Endometrium (tissue), 2 donors: ENCODE results near the gene RPL12.

Source experiments
- FAIRE-seq: peaks from 2 replicates; lab custom pipeline; 2012; peaks lifted over from hg19 to GRCh38; lab: Jason Lieb, UNC
- donor health status: control.
- donor health status: control.

RPL12 gene

DNA sequence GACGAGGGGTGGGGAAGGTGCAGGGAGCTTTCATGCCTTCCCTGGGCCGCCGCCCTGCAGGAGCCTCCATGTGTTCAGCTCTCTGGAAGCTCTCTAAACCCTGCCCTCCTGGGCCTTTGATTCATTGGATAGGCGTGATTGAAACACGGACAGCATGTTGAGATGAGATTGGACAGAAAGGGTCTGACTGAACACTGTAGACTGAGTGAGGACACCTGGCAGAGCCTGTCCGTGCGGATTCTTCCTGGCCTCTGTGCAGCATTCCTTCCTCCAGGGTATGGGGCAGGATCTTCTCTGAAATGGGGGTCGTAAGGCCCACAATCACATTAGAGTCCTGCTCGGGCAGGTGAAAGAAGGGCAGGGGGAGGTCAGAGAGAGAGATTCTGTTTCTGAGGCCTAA, 12.8 kb downstream of the RPL12 start:
- FAIRE-seq = no peak

DNA sequence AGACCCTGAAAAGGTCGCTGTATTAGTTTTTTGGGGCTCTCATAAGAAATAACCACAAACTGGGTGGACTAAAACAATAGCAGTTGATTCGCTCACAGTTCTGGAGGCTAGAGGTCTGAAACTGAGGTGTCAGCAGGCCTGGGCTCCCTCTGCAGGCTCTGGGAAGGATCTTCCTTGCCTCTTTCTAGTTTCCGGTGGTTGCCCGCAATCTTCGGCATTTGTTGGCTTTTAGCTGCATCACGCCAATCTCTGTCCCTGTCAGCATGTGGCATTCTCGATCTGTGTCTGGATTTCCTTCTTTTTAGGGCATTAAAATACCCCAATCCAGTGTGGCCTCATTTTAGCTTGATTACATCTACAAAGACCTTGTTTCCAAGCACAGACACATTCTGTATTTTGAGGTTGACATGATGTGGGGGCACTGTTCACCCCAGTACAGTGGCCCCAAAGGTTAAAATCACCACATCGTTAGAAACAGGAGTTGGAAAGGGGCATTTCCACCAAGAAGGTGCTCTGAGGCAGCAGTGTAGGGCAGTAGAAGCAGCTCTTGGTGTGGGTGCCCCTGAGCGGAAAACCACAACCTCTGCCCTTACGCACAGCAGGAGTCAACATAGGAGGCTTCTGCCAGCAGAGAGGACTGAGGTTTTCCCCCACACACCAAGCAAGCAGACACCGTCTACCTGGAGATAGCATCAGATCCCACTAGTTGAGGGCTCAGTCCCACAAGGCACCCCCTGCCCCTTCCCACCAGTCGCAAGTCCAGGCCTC, 13.5 kb downstream of the RPL12 start:
- no peak for FAIRE-seq

DNA sequence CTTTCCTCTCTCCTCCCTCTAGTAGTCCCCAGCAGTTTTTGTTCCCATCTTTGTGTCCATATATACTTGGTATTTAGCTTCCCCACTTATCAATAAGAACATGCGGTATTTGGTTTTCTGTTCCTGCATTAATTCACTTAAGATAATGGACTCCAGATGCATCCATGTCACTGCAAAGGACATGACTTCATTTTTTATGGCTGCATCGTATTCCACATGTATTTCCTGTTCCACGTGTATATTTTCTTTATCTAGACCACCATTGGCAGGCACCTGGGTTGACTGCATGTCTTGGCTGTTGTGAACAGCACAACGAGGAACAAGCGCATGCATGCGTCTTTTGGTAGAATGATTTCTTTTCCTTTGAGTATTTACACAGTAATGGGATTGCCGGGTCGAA, 20.8 kb downstream of the RPL12 start:
- no peak for FAIRE-seq

DNA sequence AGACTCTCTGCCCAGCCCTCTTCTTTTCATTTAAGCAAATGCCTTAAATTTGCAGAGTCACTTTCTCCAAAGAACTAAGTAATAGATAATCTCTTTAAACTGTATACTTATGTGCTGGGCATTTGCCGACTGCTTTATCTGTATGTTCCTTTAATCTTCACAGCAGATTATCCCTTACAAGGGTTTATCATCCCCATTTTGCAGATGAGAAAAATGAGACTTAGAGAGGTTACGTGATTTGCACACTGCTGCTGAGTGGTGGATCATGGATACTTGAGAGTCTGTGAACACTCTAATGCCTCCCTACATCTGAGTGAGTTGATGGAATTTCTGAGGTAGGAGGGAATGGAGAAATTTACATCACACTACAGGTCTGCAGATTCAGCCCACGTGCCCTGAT, 22.9 kb downstream of the RPL12 start:
- no peak for FAIRE-seq

DNA sequence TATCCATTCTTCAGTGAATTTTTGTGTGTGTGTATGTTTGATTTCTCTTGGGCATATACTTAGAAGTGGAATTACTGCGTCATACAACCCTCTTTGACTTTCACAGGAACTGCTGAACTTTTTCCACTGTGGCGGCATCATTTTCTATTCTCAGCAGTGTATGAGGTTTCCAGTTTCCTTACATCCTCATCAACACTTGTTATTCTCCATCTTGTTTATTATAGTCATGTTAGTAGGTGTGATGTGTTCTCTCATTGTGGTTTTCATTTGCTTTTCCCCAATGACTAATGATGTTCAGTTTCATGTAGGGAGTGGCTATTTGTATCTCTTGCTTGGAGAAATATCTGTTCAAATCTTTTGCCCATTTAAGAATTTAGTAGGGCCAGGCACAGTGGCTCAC, 24.4 kb downstream of the RPL12 start:
- no peak for FAIRE-seq

DNA sequence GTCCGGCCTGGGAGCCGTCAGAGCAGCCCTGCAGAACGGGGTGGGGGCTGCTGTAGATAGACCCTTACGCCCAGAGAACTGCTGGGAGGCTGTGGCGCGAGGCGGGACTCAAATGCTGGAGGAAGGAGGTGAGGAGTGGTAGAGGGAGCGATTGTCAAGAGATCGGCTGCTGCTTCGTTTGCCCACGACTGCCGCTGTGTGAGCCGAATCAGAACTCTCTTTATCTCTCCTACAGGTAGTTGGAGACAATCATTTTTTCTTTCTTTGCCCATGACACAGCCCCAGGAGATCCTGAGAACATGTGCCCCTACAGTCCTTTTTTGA, 26.6 kb downstream of the RPL12 start:
- FAIRE-seq = no peak

DNA sequence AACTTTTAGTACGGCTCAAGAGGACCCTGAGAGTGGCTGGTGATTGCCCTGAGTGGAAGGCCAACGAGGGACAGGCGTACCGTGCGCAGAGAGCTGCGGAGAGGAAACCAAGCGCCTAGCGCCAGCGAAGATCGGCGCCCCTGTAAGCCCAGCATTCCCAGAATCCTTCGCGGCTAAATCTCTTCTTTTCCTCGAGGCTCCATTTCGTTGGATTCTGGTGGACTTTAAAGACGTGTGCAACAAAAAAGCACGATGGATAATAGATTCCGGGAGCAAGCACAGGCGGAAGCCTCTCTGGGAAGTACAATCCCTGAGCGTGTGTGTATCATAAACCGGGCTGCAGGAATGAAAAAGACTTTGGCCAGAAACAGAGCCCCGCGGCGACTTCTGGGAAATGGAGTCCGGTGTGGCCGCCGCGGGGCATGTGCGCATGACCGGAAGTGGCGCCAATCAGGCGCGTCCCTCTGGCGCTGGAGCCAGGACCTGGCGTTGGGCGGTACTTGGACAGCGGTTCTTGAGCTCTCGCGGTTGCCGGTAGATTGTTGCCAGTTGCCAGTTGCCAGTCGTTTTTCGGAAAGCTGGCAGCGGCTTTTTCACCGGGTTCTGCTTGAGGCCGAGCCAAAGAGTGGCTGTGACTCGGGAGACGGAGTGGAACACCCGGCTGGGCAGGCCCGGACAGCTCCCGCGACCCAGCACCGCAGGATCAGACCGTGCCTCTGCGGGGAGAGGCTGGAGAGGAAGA, 27.1 kb downstream of the RPL12 start, which contains the start of gene ZNF79:
ZNF79 (plus strand) TSS at position 449 of the 742 bp plus-strand sequence. CDS start 406 bp downstream, outside the sequence.
- no peak for FAIRE-seq

DNA sequence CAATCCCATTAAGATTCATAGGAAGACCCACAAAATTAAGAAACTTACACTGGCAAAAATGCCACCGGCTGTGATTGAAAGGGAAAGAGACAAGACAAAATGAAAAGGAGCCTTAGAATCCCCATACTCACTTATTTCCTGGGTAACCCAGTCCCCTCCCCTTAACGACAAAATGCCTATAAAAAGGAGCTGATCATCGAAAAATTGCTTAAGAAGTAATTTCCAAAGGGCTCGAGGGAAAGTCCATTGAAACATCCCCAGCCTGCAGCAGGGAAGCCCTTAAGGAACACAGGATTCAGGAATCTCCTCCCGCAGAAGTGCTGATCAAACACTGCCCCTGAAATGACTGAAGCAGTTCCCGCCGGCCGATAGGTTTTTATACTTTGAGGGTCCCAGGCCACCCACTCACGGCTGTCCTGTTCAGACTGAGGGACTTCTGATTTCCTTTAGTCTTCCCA, 27.7 kb downstream of the RPL12 start:
- no peak for FAIRE-seq

DNA sequence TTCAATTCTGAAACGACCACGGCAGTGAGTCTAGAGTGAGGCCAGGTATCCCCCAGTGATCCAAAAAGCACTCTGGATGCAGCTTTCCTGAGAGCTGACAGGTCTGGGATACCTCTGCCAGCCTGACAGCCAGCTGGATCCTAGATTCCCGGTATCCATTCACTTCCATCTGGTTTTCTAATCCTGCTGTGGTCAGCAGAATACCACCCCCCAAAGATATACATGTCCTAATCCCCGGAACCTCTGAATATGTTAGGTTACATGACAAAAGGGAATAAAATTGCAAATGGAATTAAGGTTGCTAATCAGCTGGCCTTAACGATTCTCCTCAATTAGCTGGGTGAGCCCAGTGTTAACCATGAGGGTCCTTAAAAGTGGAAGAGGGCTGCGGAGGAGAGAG, 28.4 kb downstream of the RPL12 start:
- no peak for FAIRE-seq

DNA sequence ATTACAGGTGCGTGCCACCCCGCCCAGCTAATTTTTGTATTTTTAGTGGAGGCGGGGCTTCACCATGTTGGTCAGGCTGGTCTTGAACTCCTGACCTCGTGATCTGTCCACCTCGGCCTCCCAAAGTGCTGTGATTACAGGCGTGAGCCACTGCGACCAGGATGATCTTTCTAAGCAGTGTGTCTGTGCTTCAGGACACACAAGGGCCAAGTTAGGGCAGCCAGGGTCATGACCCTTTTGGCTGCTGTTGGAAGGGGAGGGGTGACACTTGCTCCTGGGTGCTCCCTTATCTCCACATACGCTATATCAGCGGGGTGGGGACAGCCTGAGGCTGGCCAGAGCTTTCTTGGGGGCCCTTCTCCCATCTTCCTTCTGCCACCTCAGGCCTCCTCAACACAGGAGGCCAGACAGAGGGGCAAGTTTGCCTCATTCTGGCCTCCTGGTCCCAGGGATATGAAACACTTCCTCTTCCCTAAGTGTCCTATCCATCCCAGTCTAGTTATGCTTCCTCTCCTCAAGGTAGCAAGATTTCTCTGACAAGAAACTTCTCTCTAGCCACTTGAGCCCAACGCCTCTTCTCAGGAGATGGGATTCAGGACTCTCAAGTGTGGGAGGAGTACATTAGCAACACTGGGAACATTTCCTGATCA, 28.9 kb downstream of the RPL12 start:
- FAIRE-seq = no peak

DNA sequence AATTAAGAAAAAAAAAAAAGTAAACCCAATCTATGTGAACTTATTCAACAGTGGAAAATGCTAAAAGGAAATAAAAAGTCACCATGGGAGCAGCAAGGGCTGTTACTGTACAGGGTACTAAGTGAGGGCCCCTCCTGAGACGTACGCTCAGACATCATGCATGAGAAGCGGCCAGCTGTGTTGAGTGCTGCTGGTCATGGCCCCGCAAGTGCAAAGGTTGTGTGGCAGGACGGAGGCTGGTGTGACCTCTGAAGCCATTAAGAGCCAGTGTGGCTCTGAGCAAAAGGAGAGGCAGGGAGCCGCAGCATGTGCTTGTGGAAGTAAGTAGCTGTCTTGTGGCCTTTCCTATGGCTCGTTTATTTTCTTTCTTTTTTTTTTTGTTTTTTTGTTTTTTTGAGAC, 30.1 kb downstream of the RPL12 start:
- FAIRE-seq = no peak

DNA sequence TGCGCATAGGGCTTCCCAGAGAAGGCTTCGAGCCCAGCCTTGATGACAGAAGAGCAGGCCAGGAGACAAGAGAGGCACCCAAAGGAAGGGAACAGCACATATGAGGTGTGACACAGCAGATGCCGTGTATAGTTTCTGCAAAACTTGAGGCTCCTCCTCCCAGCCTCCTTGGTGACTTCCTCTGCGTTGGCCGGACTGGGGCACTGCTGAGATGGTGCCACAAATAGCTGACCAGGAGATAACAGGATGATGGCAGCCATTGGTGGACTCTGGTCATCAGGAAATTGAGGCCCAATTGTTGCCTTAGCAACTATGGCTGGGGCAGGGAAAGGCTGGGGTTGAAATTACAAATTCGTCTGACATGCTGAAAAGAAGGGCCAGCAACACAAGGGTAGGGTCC, 31.9 kb downstream of the RPL12 start:
- FAIRE-seq = no peak

DNA sequence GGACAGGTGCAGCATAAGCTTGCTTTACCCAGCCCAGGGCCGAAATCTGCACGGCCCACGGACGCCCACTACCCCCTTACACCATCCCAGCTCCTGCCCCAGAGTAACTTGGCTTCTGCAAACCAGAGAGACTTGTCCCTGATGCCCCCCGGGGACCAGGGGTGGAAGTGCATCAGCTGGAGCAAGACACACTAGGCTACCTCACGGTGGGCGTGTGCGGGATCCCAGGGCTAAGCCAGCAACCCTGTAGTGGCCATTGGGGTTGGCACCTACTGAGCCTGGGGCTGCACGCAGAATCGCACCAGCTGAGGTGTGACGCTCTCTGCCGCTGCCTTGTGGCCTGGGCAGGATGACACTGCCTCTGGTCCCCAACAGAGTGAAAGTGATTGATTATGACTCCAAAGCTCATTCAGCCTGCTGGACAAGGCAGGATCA, 33.2 kb downstream of the RPL12 start:
- no peak for FAIRE-seq

DNA sequence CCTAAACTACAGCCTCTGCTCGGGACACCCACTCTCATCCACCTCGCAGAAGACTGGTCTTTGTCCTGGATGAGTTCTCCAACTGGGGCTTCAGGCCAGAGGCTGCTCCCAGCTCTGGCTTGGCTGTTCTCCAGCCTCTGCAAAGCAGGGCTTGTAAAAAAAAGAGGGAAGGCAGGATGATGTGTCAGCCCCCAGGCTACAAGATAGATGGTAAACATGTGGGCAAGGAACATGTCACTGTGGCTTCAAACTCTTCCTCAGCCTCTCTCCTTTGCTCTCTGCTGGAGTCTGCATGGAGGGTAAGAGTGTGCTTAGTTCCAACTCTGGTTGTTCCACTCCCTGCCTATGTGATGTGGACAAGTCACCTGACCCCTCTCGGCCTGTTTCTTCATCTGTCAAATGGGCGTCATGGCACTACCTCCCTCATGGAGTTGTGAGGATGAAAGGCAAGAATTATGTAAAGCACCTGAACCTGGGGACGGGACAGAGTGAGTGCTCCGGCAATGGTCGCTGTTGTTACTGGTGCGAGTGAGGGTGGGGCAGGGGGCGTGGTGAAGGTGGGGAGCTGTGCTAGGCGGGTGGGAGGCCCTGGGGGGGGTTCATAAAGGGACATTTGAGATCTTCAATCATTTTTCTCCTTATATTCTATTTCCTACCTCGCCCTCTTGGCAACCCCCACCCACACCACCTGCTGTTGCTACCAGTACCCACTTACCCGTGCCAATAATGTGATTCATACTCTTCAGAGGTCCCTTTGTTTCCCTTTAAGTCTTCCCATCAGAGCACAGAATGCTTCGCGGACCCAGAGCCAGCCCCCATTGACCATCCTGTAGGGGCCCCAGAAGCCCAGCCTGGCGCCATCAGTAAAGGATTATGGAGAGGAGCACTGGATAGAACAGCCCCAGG, 33.8 kb downstream of the RPL12 start:
- FAIRE-seq = no peak

DNA sequence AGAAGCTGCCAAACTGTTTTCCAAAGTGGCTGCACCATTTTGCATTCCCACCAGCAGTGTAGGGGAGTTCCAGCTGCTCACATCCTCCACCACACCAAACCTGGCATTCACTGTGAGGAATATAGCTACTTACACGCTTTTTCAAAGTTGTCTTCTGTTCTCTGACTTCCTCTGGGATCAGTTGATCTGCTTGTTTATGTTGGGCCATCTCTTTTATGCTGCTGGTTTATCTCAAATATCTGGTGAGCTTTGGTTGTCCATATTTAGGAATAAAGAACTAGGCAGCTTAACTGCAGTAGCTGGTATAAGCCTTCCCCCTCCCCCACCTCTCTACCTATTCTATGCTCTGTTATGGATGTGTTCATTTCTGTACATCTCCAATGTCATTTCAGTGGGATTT, 35.5 kb downstream of the RPL12 start:
- FAIRE-seq = no peak

DNA sequence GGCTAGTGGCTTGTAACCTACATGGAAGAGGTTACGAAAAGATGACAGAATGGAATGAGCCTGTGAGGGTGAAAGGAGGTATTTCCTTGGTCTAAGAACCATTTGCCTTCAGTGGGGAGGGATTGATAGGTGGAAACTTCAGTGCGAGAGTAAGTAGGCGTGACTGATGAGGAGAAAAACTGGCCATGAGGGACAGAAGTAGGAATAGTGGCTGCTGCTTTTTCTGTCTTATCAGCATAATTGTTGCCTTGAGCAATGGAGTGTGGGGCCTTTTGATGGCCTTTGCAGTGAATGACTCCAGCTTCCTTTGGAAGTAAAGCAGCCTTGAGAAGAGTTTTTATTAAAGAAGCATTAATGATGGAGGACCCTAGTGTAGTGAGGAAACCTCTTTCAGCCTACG, 36.1 kb downstream of the RPL12 start:
- no peak for FAIRE-seq

DNA sequence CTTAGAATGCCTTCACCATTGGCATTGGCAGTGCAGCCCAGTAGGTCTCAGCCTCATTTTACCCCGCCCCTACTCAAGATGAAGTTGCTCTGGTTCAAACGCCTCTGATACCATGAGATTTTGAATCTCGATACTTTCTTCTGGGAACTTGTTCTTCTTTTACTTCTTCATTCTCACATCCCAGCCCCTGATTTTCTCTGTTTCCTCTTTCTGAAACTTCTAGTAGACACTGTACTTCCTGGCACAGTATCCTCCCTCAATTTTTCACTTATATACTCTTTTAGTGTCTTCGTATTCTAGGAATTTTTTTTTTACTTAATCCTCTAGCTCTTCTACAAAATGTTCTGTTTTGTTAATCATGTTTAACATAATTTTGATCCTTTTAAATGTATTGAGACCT, 40.1 kb downstream of the RPL12 start:
- FAIRE-seq = no peak

DNA sequence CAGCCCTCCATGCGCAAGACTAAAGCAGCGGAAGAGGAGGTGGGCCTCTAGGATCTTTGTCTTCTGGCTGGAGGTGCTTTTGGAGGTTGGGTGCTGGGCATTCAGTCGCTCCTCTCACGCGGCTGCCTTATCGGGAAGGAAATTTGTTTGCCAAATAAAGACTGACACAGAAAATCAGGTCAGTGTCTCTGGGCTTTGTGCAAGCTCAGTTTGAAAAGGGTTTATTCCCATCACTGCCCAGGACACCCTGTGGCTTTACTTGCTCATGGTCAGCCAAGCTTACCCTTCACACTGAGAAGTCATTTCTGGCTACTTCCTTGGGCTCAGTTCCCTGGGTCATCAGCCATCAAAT, 43.7 kb downstream of the RPL12 start:
- FAIRE-seq = no peak

DNA sequence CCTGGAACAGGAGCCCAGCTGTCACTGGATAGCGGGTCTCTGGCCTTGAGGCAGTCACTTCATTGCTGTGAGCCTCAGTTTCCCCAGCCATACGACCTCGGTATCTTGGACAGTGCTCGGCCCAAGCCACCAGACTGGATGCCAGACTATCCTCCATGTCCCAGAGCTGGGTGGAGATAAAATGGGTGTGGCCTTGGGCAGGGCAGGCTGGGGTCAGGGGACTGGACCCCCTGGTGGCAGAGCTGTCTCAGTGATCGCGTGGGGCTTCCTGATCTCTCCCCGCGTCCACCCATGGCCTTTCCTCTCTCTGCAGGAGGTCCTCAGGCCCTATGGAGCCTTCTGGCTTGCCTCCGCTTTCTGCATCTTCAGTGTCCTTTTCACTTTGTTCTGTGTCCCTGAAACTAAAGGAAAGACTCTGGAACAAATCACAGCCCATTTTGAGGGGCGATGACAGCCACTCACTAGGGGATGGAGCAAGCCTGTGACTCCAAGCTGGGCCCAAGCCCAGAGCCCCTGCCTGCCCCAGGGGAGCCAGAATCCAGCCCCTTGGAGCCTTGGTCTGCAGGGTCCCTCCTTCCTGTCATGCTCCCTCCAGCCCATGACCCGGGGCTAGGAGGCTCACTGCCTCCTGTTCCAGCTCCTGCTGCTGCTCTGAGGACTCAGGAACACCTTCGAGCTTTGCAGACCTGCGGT, 44.3 kb downstream of the RPL12 start:
- no peak for FAIRE-seq

DNA sequence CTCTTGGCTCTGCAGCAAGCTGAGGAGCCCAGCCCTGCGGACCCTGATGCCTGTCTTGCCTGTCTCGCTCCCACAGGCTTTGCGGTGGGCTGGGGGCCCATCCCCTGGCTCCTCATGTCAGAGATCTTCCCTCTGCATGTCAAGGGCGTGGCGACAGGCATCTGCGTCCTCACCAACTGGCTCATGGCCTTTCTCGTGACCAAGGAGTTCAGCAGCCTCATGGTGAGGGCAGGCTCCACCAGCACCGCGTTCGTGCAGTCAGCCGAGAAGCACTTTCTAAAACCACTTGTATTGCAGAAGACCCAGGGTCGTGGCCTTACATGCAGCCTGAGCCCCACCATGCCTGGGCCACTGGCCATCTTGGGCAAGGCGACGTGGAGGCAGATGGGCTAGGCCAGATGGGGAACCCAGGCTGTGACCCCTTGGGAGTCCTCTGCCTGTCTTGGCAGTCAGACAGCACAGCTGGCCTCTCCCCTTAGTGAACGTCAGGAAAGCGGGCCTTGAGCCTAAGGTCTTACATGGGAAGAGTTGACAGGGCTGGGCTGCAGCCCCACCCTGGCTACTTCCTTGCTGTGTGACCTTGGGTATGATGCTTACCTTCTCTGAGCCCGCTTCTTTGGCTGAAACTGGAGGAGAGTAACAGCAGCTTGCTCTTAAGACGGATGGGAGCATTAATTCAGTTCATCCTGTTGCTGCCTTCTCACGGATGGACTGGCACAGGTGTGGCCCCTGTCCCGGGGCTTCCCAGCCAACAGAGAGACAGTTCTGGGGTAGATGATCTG, 45.7 kb downstream of the RPL12 start:
- FAIRE-seq = no peak

DNA sequence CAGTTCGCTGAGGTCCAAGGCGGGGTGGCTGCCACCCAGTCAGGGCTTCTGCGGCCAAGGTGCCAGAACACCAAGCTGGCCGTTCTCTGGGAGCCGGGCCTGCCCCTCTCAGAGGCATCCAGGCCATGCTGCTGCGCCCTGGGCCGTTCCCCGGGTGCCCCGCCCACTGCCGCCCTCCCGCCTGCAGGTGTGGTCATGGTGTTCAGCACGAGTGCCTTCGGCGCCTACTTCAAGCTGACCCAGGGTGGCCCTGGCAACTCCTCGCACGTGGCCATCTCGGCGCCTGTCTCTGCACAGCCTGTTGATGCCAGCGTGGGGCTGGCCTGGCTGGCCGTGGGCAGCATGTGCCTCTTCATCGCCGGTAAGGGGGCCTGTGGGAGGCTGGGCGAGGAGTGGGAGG, 46.6 kb downstream of the RPL12 start:
- no peak for FAIRE-seq
